HG03066 (cell line): ENCODE data around the gene SMYD1.

Experiments used
- ATAC-seq: cut with Tn5 transposase; IDR thresholded peaks from one replicate; pipeline ENCODE4 v1.9.1; 2021; ENCODE audit warnings: low read depth; ENCODE audit not compliant: unreplicated experiment

The SMYD1 gene

DNA sequence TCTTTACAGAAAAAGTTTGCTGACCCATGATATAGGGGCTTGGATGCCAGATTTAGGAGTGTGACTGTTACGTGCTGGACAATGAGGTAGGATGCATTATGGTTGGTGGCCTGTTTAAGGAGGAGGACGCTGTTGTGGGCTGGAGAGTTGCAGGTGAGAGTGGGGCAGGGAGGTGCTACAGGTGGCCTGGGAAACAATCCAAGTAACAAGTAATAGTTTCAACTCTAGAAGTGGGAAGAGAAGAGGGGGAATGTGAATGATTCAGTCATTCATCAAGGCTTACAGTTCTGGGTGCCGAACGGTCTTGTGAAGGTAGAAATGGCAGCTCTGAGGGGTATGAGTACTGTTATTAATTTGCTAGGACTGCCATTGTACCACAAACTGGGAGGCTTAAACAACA is 54.1 kb downstream of the SMYD1 start:
- no peak for ATAC-seq

DNA sequence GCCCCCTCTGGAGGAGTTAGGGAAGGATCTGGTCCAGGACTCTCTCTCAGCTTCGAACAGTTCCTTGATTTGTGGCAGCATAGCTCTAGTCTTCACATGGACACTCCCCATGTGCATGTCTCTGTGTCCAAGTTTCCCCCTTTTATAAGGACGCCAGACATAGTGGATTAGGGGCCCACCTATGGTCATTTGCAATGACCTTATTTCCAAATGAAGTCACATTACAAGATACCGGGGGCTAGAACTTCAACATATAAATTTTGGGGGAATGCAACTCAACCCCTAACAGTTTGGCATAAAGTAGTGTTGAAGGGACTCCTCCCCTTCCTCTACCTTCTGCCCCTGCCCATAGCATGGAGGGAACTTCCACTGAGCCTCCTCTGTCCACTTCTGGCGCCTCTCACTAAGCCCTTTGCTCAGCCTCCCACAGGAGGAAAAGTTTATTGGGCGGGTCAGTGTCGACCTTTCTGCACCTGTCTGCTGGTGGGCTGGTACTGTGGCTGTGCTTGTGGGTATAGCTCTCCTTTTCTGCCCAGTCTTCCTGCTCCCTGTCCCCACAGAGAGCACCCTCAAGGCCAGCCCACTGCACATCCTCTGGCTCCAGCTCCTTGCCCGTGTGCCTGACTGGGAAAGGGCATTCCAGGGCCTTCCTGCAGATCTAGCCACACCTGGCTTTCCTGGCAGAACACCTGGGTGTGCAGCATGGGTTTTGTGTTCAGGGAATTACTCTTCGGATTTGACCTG is 54.7 kb downstream of the SMYD1 start:
- ATAC-seq = no peak

DNA sequence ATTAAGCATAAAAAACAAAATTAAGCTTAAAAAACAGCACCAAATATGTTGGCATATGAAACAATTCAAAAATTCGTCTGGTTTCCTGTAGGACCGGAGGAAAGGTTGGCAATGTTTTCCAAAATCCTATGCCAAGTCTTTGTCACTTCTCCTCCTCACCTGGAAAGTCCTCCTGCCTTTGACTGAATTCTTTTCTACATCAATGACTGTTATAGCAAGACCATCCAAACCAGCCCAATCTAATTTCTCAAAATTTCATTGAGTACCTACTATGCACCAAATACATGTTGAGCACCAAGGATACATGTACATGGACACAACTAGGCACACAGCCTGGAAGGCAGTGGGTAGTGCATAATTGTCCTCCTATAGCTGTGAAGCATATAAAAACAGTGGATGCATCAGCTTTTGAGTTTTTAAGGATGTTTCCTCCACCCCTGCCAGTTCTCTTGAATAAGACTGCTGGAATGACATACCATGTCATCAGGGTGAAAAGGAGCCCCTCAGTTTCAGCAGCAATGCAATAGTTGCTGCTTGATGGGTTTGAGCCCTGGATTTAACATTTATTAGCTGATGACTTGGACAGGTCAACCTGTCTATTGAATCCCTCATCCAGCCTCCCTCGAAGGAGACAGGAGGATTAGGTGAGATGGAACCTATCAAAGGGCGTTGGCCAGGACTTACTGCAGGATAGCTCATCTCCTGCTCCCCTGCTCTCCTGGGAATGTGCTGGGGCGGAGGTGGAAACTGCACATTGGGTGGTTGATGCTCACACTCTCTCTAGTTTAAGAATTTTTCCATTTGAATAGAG is 55.7 kb downstream of the SMYD1 start:
- ATAC-seq = no peak

DNA sequence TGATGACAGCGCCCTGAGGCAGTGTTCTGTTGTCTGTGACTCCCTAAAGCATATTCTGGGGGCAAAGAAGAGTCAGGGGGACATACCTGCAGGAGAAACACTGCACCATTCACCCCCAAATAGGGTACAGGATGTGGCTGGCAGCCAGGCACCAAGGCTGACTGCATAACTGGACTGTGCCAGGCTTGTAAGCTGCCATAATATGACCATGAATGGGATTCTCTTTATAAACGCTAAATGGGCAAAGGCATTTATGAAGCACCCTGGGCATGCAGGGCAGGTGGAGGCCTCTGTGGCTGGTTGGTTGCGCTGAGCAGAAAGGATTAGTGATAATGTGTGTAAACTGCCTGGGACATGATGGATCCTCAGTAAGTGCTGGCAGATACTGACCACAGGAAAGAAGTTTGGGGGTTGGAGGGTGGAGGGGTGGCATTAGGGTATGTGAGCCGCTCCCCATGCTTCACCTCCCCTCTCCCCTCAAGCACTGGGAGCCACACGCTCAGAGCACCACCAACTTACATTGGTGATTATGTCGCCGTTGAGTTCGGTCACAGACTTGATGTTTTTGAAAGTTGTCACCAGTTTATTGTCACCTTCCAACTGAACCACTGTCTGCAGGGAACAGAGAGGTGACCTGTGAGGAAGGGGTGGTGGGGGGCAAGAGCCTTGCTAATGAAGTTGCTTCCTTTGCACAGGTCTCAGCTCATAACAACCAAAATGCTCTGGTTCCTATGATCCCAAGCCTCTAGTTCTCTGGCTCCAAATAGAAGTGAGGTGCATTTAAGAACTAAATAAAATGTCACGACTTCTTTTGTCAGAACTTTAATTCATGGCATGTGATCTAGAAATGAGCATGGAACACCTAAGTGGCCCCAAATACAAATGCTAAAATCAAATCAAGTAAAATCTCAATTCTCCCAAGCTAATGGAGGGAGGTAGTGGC is 56.6 kb downstream of the SMYD1 start:
- ATAC-seq = no peak

- ATAC-seq = no peak
Measured at GRCh38 chr2:88125344-88125923, 57.8 kb downstream of the SMYD1 start.

DNA sequence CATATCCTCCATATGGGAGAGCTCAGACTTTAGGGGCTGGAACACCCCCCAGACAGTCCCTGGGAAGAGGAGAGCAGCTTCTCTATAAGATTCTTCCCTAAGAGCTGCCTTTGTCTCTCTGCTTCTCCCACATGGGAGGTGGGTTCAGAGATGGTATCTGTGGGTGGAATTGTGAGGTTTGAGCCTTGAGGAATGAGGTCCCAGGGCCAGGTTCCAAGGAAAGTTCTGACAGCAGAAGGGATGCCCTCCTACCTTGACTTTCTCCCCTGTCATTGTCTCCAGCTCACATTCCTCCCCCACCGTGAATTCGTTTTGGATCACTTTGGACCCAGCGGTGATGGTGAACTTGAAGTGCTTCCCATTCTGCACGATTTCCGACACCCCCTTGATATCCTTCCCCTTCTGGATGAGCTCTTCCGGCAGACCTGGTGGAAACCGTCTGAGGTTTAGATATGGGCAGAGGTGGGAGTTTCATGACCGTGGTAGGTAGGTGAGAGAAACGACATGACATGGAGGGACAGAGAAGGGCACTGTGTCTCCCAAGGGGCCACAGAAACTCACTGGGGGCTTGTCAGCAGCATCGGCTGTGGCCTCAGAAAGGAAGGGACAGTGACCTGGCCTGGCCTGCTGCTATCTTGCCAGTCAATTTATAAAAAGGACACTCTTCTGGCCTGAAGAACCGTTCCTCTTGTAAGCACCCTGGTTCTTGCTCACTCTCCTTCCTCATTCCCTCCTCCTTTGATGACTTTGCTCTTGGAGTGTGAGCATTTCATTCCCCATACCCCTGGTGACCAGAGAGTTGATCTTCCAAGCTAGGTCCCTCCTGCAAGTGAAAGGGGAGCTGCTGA is 58.5 kb downstream of the SMYD1 start:
- no peak for ATAC-seq

GRCh38 chr2:88126772-88127637 is 59.4 kb downstream of the SMYD1 start:
- no peak for ATAC-seq

DNA sequence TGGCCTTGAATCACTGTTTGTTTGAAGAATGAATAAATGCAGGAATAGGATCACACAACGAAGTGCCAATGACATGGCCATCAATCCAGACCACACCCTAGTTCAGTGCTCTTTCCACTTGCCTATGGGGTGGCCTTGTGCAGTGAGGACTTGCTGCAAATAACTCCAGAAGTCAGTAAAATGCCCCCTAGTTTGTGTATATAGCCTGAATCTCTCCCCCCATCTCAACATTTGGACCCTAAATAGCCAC is 59.9 kb downstream of the SMYD1 start:
- no peak for ATAC-seq

DNA sequence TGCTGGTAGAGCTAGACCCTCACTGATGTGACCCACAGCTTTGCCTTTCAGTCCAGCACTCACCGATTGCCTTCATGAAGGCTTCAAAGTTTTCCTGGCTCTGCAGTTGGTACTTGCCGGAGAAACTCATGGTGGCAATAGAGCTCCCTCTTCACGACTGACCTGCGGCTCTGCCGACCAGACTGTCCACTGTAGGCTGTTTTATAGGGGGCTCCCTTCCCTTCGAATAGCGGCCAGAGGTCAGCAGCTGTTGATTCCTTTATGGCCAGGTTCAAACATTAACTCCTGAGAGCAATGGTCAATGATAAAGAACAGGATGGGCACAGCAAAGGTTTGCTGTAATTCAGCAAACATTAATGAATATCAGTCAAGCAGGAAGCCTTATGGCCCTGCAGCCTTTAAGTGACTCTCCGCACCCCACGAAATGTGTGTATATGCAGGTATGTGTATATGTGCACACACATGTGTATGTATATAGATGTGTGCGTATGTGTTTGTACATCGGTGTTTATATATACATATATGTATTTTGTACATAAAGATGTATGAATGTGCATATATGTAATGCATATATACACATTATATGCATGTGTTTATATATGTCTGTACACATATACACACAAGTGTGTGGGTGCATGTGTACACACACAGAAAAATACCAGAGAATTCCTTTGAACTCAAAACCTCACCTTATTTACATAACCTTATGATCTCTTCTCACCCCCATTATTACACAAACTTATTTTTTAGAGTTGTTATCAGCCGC is 60.4 kb downstream of the SMYD1 start, which contains the start of gene FABP1:
Gene FABP1 (minus strand): TSS at position 175 of the 766 bp plus-strand sequence. CDS start 45 bp downstream, at position 130.
- ATAC-seq = no peak

GRCh38 chr2:88128654-88129312 is 61.2 kb downstream of the SMYD1 start:
- no peak for ATAC-seq

DNA sequence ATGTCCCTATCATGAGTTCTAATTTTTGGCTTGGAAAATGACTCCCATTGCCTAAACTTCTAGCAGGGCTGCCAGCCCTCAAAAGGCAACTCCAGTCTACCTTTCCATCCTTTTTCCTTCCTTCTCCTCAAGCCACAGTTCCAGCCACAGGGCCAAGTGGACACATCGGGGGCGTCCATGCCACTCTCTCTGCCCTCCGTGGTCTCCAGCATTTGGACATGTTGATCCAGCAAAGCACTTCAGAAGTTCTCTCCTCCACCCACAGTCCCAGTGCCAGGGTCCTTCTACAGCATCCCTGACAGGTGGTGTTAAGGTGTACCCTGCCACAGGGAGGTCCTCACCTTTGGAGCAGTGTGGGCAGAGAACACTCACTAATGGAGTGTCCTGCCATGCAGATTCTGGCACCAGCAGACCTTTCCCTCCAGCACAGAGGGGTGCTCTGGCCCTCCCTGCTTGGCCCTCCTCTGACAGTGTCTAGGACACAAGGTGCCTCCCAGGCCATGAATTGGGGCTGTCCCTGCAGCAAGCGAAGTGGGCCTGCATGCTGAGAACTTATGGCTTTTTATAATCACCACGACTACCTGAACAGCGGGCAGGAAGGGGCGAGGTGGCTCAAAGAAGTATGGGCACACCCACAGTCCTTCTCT is 61.8 kb downstream of the SMYD1 start:
- ATAC-seq = no peak

- no peak for ATAC-seq
Measured at GRCh38 chr2:88131201-88131998, 63.8 kb downstream of the SMYD1 start.

- no peak for ATAC-seq
Measured at GRCh38 chr2:88131999-88132368, 64.4 kb downstream of the SMYD1 start.

DNA sequence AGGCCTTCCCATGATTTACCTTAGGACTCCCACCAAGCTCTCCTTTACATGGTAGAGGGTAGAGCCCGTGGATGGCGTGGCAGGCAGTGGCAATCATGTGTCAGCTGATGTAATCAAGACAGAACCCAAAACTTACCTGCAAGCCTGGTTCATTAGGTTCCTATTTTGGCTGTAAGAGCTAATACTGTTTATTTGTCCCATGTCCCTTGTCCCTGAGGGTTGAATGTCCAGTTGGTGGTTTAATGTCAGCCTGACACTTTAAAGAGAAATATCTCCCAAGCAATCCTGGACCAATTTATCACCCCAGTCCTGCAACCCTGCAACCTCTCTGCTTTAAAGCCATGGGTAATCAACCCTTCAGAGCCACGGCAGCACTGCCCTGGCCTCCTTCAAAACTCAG is 66.2 kb downstream of the SMYD1 start:
- ATAC-seq = no peak

GRCh38 chr2:88136817-88137216 is 69.2 kb downstream of the SMYD1 start:
- ATAC-seq = no peak

- no peak for ATAC-seq
Measured at GRCh38 chr2:88137833-88138232, 70.2 kb downstream of the SMYD1 start.
